Gastroesophageal sphincter (tissue), 4 donors: Measurements from ENCODE around the gene CAV1. TPM values are rescaled to one million over a fixed set of nuclear protein-coding genes. Genes with fewer than 3 reads are reported as not detected.

ENCODE experiments used
- ATAC-seq: fragments of 150-250 bp; one replicate; pipeline ENCODE4 v1.9.1; 2016; ENCODE audit warnings: mild to moderate bottlenecking, moderate library complexity
- H3K27ac ChIP-seq, 4 donors: fragments of 200-600 bp; sonication (generic) in 3 of 4; 1 replicate in 3 of 4; 2 replicates in 1 of 4; pipeline ENCODE4 v1.5.1; 2016 to 2019
- H3K27me3 ChIP-seq: fragments of 200-600 bp; sonication (generic); one replicate; pipeline ENCODE4 v1.5.1; 2019
- H3K36me3 ChIP-seq, 2 donors: fragments of 200-600 bp; sonication (generic); one replicate each; pipeline ENCODE4 v1.5.1; 2019; ENCODE audit warnings: control low read depth in 1 of 2
- H3K4me1 ChIP-seq, 3 donors: fragments of 200-600 bp; sonication (generic); 1 replicate in 2 of 3; 2 replicates in 1 of 3; pipeline ENCODE4 v1.5.1; 2016 to 2019; ENCODE audit warnings: control low read depth in 2 of 3
- H3K4me3 ChIP-seq, 2 donors: fragments of 200-600 bp; sonication (generic); one replicate each; pipeline ENCODE4 v1.5.1; 2019; ENCODE audit warnings: mild to moderate bottlenecking in 1 of 2, moderate library complexity in 1 of 2
- H3K9me3 ChIP-seq, 3 donors: fragments of 200-600 bp; sonication (generic); one replicate each; pipeline ENCODE4 v1.5.1; 2017 to 2019; ENCODE audit warnings: control low read depth in 2 of 3
- CTCF ChIP-seq, 4 experiments: fragments of 200-600 bp in 2 of 4; fragments of 450-650 bp in 2 of 4; sonication (generic) in 1 of 4; IDR thresholded peaks; one replicate each; pipeline ENCODE4 v1.5.1; 2017 to 2019; ENCODE audit warnings: antibody characterized with exemption in 4 of 4, mild to moderate bottlenecking in 2 of 4, moderate library complexity in 2 of 4
- EP300 ChIP-seq: sonication (generic); formaldehyde crosslinking; IDR thresholded peaks from one replicate; pipeline ENCODE4 v1.6.1; 2017; ENCODE audit warnings: antibody characterized with exemption, mild to moderate bottlenecking
- POLR2A ChIP-seq, 2 donors: fragments of 450-650 bp; IDR thresholded peaks; one replicate each; pipeline ENCODE4 v1.6.1; 2017; ENCODE audit warnings: antibody characterized with exemption in 2 of 2, mild to moderate bottlenecking in 2 of 2, moderate library complexity in 1 of 2
- POLR2AphosphoS5 ChIP-seq: sonication (generic); formaldehyde crosslinking; IDR thresholded peaks from one replicate; pipeline ENCODE4 v1.6.1; 2017; ENCODE audit warnings: antibody characterized with exemption
- WGBS, 2 donors: methylation state at CpG; one replicate each; pipeline ENCODE4 v1.1.5; 2018; ENCODE audit warnings: low coverage in 1 of 2; 5-methylcytosine and 5-hydroxymethylcytosine counted together
- total RNA-seq, 4 donors: library from RNA; depleted of rRNA; stranded (reverse); fragments of >200 nt; gene quantifications; one replicate each; pipeline ENCODE4 v1.1.0, GENCODE V29; 2016

CAV1 gene
- total RNA-seq, 4 donors from 2014 or later, result 546 to 772 (median 602) TPM

- ATAC-seq, result no peak
- H3K36me3 ChIP-seq, result peaks cover 0 to 29% of the 10 kb centered on the region in 2 donors
- no peak overlapping the region for H3K4me3 ChIP-seq
- H3K27ac ChIP-seq, result peak overlapping the region in 3 of 4 donors; percentile 38 to 70 (median 57)
- TF ChIP-seq CTCF (IDR thresholded peaks at IDR 0.05), result no peak
- TF ChIP-seq EP300, result no peak
- no peaks in the 10 kb centered on the region for H3K9me3 ChIP-seq
- H3K27me3 ChIP-seq, result no peaks in the 10 kb centered on the region
- 83 to 89% methylated on average over 9 to 11 of the region's 11 CpGs for WGBS, 2 donors
- H3K4me1 ChIP-seq, result peaks cover 13 to 97% (median 23%) of the 10 kb centered on the region in 3 donors
Measured at GRCh38 chr7:116546054-116546453, 21.2 kb downstream of the CAV1 start.

- Histone ChIP-seq H3K27me3 (no peaks in the 10 kb centered on the region), H3K36me3 (peaks cover 0 to 36% of the 10 kb centered on the region in 2 donors), H3K4me1 (peaks cover 5 to 97% (median 19%) of the 10 kb centered on the region in 3 donors), H3K4me3 (no peak overlapping the region), H3K27ac (peak overlapping the region; percentile 22 to 70 (median 50)), H3K9me3 (no peaks in the 10 kb centered on the region)
- ATAC-seq, result no peak
- WGBS, 2 donors, result 18 to 63% methylated on average over 1 of the region's 1 CpG
- TF ChIP-seq POLR2A (IDR thresholded peaks at IDR 0.05) (no peak), POLR2AphosphoS5 (no peak), CTCF (IDR thresholded peaks at IDR 0.05) (no peak), EP300 (no peak)
Measured at GRCh38 chr7:116546916-116547315, 22.1 kb downstream of the CAV1 start.

- peak; percentile 73 for ATAC-seq
- H3K9me3 ChIP-seq, result no peaks in the 10 kb centered on the region
- H3K27me3 ChIP-seq, result no peaks in the 10 kb centered on the region
- peak overlapping the region; percentile 22 to 70 (median 50) for H3K27ac ChIP-seq
- H3K36me3 ChIP-seq, result peaks cover 0 to 40% of the 10 kb centered on the region in 2 donors
- H3K4me1 ChIP-seq, result peaks cover 5 to 97% (median 15%) of the 10 kb centered on the region in 3 donors
- H3K4me3 ChIP-seq, result no peak overlapping the region
- TF ChIP-seq POLR2A (IDR thresholded peaks at IDR 0.05), result no peak
- TF ChIP-seq POLR2AphosphoS5, result peak; percentile 74
- TF ChIP-seq EP300, result no peak
- WGBS, 2 donors, result 48 to 53% methylated on average over 2 of the region's 2 CpGs
Measured at GRCh38 chr7:116547347-116547746, 22.5 kb downstream of the CAV1 start.

- no peaks in the 10 kb centered on the region for H3K9me3 ChIP-seq
- TF ChIP-seq POLR2AphosphoS5, result no peak
- TF ChIP-seq POLR2A (IDR thresholded peaks at IDR 0.05), result no peak
- TF ChIP-seq EP300, result no peak
- TF ChIP-seq CTCF (IDR thresholded peaks at IDR 0.05), result no peak
- peaks cover 13 to 97% (median 13%) of the 10 kb centered on the region in 3 donors for H3K4me1 ChIP-seq
- H3K4me3 ChIP-seq, result no peak overlapping the region
- WGBS, 2 donors, result 49 to 66% methylated on average over 3 of the region's 3 CpGs
- H3K36me3 ChIP-seq, result peaks cover 0 to 40% of the 10 kb centered on the region in 2 donors
- no peaks in the 10 kb centered on the region for H3K27me3 ChIP-seq
- ATAC-seq, result no peak
- H3K27ac ChIP-seq, result peak overlapping the region in 3 of 4 donors; percentile 44 to 70 (median 57)
Measured at GRCh38 chr7:116548506-116548905, 23.7 kb downstream of the CAV1 start.

GRCh38 chr7:116549370-116549769 is 24.5 kb downstream of the CAV1 start:
- H3K4me1 ChIP-seq, result peaks cover 18 to 97% (median 21%) of the 10 kb centered on the region in 3 donors
- H3K9me3 ChIP-seq, result no peaks in the 10 kb centered on the region
- peak overlapping the region in 3 of 4 donors; percentile 12 to 70 (median 57) for H3K27ac ChIP-seq
- H3K27me3 ChIP-seq, result no peaks in the 10 kb centered on the region
- H3K36me3 ChIP-seq, result peaks cover 0 to 40% of the 10 kb centered on the region in 2 donors
- H3K4me3 ChIP-seq, result no peak overlapping the region
- TF ChIP-seq POLR2AphosphoS5 (no peak), CTCF (IDR thresholded peaks at IDR 0.05) (no peak), EP300 (no peak), POLR2A (IDR thresholded peaks at IDR 0.05) (no peak)
- ATAC-seq, result no peak
